Stromal cell of bone marrow (primary cell): Measurements from ENCODE around the gene SSPN.
A peak's percentile ranks its signal among the peaks of the same experiment; 100 is the strongest.

Source experiments
- DNase-seq: peaks from one replicate; pipeline ENCODE4 v3.0.0-alpha.2; 2012; ENCODE audit warnings: low read depth

Gene SSPN

DNA sequence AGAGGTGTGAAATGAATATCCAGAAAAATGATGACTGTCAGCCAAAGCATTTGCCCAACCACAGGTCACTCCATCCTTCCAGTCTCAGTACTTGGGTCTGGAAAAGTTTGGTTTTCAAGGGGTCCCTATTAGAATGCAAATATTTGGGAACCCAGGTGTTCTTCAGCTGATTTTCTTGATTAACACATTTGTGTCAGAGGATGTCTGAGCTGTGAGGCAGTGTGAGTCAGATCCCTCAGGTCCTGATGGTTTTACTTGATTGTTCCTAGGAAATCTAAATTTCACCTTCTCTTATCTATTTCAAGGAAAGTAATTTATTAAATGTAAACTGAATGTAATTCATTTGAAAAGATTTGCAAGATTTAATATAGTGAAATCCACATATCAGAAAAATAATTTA, 71.5 kb downstream of the SSPN start:
- DNase-seq = no peak

DNA sequence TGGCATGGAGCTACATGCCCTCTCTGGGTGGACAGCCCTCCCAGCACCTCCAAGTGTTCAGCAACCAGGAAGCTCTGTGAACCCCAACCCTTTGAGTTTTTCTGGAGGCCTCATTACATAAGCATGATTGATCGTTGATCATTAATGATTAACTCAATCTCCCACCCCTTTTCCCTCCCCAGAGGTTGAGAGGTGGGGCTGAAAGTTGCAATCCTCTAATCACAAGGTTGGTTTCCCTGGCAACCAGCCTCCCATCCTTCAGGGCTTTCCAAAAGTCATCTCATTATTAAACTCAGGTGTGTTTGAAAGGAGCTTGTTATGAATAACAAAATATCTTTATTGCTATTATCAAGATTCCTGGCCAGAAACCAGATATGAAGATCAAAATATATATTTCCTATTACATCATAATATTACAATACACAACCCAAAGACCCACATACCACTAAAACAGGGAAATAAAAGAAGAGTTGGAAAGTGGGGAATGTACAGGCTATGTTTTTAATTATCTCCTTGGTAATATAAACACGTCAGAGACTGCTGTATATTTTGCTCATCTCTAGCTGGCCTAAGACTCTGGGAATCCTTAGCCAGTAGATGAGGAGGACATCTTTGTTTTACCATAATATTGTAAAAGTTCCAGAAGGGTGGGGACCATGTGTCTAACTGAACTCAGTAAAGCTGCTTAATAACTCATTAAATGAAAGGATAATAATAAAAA, 73.6 kb downstream of the SSPN start:
- no peak for DNase-seq

DNA sequence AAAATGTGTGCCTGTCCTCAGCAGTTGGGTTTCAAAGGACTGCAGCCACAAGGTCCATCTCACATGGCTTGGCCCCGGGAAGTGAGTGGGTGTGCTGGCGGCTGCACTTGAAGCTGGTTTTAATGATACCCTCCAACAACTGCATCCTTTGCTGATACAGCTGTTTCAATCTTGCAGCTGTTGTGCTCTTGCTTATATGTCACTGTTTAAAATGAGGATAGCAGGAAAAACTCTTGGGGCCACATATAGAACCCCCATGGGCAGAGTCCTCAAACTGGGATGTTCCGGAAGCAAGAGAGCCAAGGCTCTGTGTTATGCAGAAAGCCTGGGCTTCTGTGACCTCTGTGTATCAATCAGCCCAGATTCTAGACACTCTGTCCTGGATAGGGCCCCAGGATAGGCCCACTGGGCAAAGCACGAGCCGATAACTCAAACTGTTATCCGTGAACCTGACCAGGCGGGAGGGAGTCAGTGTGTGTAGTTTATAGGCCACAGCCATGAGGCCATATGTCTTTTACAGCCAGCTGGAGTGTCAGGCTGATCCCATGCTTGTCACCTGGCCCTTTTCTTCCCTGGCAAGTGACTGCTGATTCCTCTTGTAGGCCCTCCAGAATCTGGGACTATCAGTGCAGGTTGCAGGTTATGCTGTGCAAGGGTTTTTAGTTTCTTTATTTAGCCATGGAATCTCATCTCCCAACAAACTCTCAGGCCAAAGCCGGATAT, 74.3 kb downstream of the SSPN start:
- no peak for DNase-seq

DNA sequence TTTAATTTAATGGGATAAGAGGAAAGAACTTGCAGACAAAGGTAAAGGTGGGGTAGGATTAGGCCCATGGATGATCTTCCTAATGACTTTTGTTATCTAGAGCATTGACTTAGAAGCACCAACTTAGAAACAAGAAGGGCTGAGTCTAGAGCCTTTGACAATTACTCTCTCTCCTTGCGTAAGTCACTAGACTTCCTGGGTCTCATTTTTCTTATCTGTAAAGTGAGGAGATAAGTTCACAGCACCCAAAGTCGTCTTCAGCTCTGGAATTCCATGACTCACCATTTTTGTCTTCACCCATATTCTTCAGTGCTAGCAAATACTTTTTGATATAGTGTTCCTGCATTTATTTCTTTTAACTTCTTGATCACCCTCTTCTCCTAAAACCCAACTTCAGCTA, 75.7 kb downstream of the SSPN start:
- DNase-seq = no peak

DNA sequence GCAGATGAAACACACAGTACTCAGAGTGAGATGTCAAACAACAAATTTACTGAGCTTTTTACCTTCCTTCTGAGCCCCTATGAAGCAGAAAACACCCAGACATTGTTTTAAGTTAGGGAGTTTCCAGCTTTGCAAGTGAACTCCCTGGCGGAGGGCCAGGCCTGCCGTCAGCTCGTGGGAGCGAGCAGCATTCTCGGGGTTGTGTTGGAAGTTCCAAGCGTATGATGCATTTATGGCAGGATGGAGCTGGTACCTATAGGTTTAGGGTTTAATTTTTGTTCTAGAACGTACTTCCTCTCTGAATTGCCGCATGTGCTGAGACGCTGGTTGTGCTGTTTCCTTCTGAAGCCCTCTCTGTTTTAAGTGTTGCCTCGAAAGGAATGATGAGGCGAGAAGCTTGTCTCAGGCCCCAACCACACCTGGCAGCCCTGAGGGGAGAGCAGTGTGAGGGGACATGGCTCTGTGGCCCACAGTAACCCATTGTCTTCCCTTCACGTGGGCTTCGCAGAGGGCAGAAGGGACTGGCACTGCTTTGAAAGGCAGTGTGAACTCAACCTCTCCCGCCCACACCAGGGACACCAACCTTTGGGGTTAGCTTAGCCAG, 76.6 kb downstream of the SSPN start:
- no peak for DNase-seq

DNA sequence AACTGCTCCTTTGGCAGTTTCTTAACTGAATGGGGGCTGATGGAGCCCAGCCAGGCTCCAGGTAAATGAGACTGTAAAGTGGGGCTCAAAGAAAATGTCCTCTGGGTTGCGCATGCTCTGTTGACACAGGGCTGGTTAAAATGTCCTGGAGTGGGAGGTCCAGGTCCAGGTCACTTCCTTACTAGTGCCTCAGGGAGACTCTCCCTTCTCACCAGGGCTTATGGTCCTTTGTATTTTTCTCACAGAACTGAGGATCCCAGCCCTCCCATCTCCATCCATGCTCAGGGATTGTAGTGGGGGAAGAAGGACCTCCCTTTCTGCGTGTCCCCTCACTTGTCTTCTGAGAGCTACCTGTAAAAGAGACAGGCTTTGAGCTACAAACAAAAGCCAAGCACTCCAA, 77.5 kb downstream of the SSPN start:
- DNase-seq = no peak

DNA sequence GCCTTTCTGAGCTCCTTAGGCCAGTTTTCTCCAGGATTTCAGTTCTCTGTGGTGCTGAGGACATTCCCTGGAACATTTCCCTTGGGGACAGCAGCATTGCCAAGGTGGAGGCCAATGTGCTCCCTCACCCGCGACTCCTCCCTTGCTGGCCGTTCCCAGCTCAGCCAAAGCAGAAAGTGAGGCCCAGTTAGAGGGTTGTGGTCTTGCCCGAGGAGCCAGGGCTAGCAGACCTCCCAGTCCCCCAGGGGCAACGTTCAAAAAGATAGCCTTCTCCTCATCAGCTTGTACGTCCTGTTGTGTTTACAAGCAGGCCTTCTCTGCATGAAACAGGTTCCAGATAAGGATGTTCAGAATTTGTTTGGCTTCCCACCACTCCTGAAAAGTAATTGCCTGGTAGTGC, 78.4 kb downstream of the SSPN start:
- DNase-seq = no peak

DNA sequence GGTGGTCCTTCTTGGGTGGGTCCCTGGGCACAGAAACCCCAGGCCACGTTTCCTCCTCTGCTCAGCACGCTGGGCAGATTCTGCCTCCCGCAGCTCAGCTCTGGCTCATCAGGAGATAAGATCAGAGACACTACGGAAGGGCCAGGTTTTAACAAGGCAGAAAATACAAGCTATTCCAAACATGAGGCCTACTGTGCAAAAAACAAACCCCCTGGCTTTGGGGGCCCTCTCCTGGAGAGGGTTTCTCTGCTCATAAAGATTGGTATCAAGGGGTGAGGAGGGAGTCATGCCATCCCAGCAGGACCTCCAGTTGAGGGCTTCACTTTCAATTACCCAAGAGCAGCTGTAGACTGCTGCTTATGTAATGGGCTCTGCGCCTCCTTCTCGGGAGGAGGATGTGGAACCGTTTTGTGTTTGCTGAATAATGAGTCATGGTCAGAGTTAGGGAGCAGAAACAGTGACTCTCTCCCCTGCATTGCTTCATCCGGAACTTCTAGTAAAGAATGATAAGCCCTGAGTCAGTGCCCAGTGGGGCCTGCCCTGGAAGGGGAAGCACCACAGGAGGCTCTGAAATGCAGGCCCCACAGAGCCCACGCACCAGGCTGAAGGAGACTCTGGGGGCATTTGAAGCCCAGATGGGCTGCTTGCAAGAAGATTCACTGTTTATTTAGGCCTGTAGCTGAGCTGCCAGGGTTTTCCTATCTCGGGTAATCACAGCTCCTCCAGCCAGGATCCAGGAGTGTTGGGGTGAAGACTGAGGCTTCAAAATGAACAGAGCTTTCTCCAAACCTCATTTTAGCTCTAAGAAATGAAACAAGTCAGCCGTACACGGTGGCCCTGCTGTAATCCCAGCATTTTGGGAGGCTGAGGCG, 79.3 kb downstream of the SSPN start:
- DNase-seq = peak; percentile 99

DNA sequence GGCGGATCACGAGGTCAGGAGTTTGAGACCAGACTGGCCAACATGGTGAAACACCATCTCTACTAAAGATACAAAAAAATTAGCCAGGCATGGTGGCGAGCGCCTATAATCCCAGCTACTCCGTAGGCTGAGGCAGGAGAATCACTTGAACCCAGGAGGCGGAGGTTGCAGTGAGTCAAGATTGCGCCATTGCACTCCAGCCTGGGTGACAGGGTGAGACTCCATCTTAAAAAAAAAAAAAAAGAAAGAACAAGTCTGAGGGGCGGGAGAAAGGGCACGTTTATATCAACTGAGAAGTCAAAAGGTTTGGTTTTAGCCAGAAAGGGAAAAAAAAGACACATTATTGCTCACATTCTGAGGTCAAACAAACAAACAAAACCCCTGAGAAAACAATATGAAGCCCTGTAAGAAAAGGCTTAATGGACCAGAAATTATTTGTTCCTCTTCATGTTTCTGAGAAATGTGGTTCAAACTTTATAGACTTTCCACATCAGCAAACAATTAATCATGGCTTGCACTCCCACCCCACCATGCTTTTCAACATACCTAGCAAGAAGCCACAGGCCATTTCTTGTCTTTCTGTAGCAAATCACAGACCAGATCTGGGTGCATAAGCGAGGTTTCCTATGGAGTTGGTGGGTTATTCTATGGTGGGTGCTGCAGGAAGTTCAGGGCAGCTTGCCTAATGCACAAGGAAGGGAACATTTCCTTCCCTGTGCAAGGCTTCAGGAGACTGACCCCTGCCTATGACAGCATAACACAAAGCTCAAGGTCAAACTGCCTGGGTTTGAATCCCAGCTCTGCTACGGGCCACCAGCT, 80.1 kb downstream of the SSPN start:
- no peak for DNase-seq

DNA sequence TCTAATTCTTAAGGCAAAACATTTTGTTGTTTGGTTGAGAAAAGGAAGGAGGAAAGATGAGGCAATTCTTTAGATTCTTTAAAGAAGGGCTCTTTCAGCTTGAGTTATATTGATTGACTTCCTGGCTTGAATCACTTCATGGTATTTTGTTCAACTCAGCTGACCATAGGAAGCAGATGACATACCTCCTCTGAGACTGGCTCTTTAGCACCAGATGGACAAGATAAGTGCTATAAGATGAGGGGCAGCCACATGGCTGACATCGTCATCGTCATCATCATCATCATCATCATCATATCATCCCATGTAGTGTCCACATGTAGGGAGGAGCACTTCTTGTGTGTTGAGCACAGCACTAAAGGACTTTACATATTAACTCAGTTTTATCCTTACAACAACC, 81.3 kb downstream of the SSPN start:
- DNase-seq = no peak

DNA sequence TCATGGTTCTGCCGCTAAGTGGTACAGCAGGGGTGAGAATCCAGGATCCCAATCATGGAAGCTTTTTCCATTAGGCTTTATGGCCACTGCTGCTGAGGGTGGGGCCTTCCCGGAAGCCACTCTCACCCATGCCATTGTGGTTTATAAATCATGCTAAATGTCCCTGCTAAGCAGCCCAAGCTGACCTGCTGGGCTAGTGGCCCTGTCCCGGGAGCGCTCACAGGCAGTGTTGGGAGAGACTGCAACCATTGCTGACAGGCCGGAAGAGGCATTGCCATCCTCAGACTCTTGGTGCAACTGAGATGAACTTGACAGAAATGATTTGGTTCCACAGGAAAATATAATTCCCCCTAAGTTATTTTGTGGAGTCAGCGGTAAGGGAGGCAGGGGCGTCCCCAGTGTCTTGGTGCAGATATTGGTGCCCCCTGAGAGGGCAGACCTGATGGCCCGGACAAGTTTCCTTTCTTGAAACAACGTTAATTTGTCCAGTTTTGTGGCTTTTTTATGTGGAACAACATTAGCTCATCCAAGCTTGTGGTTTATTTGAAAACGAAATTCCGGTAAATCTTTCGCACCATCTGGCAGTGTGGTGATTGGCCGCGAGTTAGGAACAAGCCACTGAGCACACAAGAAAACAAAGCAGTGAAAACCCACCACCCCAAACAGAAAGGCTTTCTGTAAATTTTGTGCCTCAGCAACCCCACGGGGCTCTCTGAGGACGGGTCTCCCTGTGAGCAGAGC, 82.3 kb downstream of the SSPN start:
- DNase-seq = peak; percentile 72

DNA sequence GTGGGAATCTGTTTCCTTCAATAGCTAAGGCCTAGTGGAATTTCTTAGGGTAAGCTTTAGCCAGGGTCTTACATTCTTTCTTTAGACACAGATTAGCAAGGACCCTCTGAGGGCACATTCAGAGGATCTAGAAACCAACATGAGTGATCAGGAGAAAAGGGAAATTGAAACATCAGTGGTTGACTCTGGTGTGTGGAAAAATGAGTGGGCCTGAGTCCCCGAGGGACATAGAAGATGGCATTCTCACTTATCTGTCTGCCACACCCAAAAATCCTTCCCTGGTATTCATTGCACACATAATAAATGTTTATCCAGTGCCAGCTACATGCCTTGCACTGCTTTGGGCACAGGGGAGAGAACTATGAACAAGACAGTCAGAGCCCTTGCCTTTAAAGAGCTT, 82.9 kb downstream of the SSPN start:
- no peak for DNase-seq

DNA sequence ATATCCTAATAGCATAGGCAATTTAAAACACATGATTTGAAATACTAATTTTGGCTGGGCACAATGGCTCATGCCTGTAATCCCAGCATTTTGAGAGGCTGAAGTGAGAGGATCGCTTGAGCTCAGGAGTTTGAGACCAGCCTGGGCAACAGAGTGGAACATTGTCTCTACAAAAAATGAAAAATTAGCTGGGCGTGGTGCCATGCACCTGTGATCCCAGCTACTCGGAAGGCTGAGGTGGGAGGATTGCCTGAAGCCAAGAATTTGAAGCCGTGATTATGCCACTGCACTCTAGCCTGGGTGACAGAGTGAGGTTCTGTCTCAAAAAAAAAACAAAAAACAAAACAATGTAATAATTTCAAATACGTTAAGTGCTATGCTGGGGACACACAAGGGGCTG, 83.3 kb downstream of the SSPN start:
- no peak for DNase-seq

DNA sequence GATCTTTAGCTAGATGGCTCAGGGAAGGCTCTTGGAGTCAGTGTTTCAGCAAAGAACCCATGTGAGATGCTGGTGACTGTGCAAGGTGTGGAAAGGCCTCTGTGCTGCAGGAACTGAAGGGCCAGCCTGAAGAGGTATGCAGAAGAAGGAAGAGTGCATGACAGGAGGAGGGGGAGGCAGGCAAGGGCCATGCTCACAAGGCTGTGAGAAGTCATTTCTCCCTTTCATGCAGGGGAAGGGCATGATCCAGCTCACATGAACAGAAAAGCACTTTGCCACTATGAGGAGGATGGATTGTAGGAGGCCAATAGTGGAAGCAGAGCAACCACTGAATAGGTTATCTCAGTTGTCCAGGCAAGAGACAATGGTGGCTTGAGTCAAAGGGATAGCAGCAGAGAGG, 83.7 kb downstream of the SSPN start:
- no peak for DNase-seq

DNA sequence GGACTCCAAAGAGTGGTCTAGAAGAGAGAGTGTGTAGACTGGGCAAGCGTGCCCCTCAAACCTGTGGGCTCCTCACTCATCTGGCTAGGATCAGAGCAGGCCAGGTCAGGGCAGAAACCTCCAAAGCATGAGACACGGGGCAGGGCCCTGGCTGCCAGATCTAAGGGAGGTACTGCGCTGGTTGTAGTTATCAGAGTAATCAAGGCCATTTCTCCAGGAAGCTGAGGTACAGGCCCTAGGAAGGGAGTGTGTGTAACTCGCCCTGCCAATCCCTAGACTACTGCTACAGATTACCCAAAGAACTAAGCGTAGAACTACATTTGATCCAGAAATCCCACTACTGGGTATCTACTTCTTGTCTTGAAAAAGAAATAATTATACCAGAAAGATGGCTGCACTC, 84.5 kb downstream of the SSPN start:
- DNase-seq = no peak

DNA sequence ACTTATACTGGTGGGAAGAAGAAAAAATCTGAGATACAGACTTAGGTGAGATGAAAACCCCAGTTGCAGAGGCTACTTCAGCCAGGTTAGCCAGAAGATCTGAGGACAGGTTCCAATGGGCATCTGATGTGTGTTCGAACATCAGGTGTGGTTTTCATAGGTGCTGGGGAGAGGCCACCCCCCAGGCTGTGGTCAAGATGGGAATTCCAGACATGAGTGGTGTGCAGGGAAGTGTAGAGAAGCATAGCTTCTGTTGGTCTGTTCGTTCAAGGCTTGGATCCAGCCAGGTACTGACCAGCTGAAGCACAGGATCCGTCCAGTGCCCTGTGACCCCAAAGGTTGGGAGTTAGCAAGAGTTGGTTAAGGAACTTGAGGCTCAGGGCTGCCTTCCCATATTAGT, 85.5 kb downstream of the SSPN start:
- no peak for DNase-seq

DNA sequence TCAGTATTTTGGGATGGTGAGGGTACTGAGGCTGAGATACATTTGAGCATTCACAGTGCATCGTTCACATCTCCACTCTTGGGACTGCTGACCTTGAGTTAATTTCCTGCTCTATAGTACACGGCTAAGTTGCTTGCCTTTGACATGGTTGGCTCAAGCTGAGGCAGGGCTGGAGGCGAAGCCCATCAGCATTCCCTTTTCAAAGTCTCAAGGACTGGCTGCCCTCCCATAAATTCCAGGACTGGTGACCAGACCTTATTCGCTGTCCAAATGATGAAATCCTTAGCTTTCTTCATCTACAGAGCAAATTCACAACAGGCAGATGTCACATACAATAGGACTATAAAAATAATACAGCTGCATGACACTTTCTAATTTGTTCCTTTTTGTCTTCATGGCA, 85.9 kb downstream of the SSPN start:
- no peak for DNase-seq

DNA sequence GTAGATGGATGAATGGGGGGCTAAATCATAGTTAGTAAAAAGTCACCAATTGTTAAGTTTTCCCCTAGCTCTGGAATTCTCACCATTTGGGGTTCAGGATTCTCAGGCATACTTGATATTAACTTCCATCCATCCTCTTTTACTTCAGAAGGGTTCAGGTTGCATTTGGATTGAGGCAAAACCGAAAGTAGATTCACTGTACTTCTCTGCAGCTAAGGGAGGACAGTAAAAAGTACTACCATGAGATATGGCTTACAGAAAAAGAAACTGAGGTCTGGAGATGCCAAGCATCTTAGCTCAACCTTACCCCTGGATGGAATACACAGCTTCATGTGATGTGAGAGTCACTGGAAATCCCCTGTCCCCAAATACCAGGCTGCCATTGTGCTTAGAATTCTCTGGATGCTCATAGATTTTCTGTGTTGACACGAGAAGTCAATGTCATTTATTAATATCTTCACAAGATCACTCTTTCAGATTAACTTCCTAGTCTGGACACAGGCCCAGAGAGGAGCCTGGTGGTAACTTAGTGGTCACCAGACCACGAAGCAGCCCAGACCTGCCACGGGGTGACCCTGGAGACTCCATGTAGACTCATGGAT, 87.1 kb downstream of the SSPN start:
- no peak for DNase-seq

DNA sequence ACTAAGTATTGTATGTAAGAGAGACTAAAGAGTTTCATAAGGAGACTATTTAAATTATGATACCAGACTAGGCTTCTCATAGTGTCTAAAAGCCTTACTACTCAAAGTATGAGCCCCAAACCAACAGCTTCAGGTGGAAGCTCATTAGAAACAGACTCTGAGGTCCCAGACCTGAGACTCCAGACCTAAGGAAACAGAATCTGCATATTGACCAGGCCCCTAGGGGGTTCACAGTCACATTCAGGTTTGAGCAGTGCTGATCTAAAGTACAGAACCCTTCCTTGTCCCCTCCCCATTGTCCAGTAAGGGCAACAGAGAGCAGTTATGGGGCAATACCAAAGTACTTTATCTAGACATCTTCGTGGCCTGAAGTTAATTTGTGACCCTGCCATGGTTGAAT, 87.7 kb downstream of the SSPN start:
- no peak for DNase-seq

DNA sequence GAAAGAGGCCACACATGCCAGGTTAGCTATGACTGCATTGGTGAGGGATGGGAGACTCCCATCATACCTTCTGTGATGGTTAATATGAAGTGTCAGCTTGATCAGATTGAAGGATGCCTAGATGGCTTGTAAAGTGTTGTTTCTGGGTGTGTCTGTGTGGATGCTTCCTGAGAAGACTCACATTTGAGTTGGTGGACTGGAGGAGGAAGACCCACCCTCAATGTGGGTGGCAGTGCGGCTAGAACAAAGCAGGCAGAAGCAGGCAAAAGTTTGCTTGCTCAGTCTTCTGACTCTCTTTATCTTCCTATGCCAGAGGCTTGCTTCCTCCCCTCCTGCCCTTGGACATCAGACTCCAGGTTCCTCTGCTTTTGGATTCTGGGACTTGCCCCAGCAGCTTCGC, 88.2 kb downstream of the SSPN start:
- DNase-seq = no peak

DNA sequence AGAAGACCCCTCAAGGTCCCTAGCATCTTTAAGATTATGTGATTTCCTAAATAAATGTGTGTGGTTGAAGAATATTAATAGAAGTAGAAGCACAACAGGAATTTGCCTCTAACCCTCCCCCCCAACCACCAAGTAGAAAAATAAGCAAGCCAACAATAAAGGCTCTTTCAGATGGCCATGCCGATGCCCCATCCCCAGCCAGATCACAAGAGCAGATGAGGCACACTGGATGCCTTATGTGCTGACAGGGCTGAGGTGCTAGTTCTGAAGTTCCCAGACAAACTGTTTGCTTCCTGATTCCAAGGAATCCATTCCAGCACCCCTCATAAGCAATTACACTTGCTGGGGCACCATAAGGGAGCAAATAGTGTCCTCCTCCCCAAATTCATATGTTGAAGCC, 90.0 kb downstream of the SSPN start:
- no peak for DNase-seq
